BJ (cell line): ENCODE results near the gene AJAP1. TPM values are rescaled to one million over a fixed set of nuclear protein-coding genes. Genes with fewer than 3 reads are reported as not detected.

Experiments
- CTCF ChIA-PET: fragments of 350-600 bp; formaldehyde crosslinking; extraction: SDS; loops from one replicate; lab custom pipeline; 2021; ENCODE audit warnings: antibody characterized with exemption, inconsistent platforms; lab: Yijun Ruan, JAX
- POLR2A ChIA-PET: fragments of 300-600 bp; sonication (Branson Sonifier 250); formaldehyde crosslinking; extraction: SDS; loops from one replicate; lab custom pipeline; 2021; ENCODE audit warnings: antibody characterized with exemption; lab: Charles Lee
- DNase-seq: peaks from one replicate; pipeline ENCODE4 v3.0.0-alpha.2; 2011; ENCODE audit warnings: low read depth
- H3K27me3 ChIP-seq: 2 replicates; pipeline ENCODE4 v1.6.0; 2011; ENCODE audit warnings: low read length; ENCODE audit not compliant: control insufficient read depth, insufficient read depth
- H3K36me3 ChIP-seq: 2 replicates; pipeline ENCODE4 v1.5.1; 2011; ENCODE audit warnings: low read length; ENCODE audit not compliant: control insufficient read depth, insufficient read depth
- H3K4me3 ChIP-seq: 2 replicates; pipeline ENCODE4 v1.5.1; 2011; ENCODE audit warnings: low read depth, mild to moderate bottlenecking, control low read depth, low read length
- polyA plus RNA-seq: library from polyadenylated mRNA; depleted of rRNA; stranded (reverse); fragments of >200 nt; gene quantifications from 2 replicates; pipeline ENCODE4 v1.2.3, GENCODE V29; 2011
- TF ChIP-seq, protein P1 (sequence below): IDR thresholded peaks from 2 replicates; pipeline ENCODE4 v1.5.1; 2011; ENCODE audit warnings: low read depth, mild to moderate bottlenecking, control low read depth, inconsistent platforms, low read length, moderate library complexity; ENCODE audit not compliant: insufficient read depth

AJAP1 gene
- polyA plus RNA-seq, 1 experiment, result 0.80 TPM

DNA sequence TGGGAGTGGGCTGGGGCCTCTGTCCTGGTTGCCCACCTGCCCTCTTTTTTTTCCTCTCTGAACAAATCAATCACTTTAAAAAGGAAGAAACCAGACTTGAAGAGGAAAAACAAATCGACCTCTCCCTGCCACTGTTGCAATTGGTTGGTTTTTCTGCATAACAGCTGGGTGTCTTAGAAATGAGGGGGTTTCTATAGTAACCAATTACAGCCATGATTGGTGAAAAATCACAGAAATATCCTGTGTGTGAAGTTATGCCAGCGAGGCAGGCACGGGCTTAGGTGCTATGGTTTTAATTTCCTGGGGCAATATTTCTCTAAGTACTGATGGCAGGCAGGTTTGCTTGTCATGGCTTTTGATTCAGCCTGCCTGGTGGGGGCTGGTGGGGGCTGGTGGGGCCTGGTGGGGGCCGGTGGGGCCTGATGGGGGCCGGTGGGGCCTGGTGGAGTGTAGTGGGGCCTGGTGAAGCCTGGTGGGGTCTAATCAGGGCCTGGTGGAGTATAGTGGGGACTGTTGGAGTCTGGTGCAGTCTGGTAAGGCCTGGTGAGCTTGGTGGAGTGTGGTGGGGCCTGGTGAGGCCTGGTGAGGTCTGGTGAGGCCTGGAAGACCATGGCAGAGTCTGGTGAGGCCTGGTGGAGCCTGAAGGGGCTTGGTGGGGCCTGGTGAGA, 54.6 kb downstream of the AJAP1 start:
- CTCF ChIA-PET, result interaction anchor here (0.9 kb wide), 1 partner anchor 111 kb away, joined by 3 read pairs; no protein-coding TSS in a partner anchor
- TF ChIP-seq, protein P1, sequence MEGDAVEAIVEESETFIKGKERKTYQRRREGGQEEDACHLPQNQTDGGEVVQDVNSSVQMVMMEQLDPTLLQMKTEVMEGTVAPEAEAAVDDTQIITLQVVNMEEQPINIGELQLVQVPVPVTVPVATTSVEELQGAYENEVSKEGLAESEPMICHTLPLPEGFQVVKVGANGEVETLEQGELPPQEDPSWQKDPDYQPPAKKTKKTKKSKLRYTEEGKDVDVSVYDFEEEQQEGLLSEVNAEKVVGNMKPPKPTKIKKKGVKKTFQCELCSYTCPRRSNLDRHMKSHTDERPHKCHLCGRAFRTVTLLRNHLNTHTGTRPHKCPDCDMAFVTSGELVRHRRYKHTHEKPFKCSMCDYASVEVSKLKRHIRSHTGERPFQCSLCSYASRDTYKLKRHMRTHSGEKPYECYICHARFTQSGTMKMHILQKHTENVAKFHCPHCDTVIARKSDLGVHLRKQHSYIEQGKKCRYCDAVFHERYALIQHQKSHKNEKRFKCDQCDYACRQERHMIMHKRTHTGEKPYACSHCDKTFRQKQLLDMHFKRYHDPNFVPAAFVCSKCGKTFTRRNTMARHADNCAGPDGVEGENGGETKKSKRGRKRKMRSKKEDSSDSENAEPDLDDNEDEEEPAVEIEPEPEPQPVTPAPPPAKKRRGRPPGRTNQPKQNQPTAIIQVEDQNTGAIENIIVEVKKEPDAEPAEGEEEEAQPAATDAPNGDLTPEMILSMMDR, result no peak
- Histone ChIP-seq H3K27me3 (no peaks in the 10 kb centered on the region), H3K36me3 (no peaks in the 10 kb centered on the region), H3K4me3 (no peak overlapping the region)
- no peak for DNase-seq
- POLR2A ChIA-PET, result no interaction called here

DNA sequence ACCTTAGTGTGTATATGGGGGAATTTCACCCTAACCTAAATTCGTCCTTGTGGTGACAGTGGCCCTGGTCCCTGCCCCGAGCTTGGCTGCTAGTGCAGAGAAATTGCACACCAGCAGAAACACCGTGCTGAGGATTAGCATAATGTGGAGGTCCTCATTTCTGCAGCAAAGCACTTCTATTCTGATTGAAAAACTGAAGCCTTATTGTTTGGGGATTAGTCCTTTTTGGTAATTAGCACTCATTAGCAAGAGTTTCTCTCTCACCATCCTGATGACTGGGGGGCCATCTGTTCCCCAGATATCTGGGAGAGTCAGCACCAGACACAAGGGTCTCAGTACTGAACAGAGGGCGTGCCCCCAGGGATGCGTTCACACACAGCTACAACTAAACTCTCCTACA, 55.2 kb downstream of the AJAP1 start:
- H3K36me3 ChIP-seq, result no peaks in the 10 kb centered on the region
- no peak overlapping the region for H3K4me3 ChIP-seq
- ChIA-PET CTCF (interaction anchor here (0.9 kb wide), 1 partner anchor 110 kb away, joined by 3 read pairs; no protein-coding TSS in a partner anchor), POLR2A (no interaction called here)
- TF ChIP-seq, protein P1, result no peak
- DNase-seq, result no peak
- H3K27me3 ChIP-seq, result no peaks in the 10 kb centered on the region

DNA sequence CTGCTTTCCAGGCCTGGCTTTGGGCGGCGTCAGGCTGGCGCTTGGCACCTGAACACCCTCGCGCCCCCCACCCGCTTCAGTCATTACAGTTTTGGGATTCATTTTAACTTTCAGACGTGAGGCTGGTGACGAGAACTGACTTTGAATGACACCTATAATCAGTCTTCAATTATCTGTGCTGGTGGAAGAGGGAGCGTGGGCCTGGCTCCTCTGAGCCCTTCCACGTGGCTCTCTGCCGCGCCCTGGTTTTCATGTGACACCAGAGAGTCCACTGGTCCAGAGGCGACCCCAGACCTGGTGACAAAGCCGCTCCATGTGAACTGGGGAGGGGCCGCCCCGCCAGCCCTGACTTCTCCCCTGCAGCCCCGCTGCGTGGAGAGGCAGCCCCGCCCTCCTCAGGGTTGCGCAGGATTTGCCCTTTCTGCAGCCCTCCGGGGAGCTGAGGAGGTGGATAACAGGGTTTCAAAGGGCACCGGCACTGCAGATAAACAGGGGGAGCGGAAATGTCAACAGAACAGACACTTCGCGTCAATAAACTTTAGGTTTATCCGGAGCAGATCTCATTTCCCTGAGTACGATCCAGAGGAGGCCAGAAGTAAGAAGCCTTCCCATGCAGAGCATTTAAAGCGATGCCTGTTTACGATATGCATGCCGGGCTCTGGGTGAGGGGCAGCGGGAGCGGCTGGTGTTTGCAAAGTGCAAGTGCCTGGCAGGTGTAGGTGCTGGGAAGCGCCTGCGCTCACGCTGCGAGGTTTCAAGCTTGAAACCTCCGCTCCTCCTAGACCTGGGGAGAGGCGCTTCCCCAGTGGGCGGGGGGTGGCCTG, 56.4 kb downstream of the AJAP1 start:
- H3K36me3 ChIP-seq, result no peaks in the 10 kb centered on the region
- H3K27me3 ChIP-seq, result no peaks in the 10 kb centered on the region
- CTCF ChIA-PET, result no interaction called here
- TF ChIP-seq, protein P1, result no peak
- no peak overlapping the region for H3K4me3 ChIP-seq
- POLR2A ChIA-PET, result no interaction called here
- DNase-seq, result no peak

DNA sequence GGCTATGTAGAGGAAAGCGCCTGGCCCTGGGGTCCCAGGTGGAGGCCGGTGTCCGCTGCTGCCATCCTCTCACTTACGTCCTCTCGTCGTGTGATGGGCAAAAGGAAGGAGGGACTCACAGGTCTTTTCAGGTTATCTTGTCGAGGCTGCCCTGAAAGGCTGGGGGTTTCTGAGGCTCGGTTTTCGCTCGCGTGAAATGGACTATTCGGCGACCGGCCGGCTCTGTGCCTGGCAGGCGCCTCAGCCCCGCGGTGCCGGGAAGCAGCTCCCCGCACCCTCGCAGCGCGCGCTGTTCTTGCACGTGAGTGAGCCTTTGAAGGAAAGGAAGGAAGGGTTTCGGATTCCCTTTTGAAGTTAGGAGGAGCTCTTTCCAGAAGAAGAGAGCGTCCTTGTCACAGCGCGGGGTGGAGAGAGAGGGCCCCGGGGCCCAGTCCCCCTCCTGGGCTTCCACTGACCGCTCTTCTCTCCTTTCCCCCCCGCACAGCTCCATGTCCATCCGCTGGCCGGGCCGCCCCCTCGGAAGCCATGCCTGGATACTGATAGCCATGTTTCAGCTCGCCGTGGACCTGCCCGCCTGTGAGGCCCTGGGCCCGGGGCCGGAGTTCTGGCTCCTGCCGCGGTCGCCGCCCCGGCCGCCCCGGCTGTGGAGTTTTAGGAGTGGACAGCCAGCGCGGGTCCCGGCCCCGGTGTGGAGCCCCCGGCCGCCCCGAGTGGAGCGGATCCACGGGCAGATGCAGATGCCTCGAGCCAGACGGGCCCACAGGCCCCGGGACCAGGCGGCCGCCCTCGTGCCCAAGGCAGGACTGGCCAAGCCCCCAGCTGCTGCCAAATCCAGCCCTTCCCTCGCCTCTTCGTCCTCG, 57.2 kb downstream of the AJAP1 start:
- TF ChIP-seq, protein P1, result no peak
- CTCF ChIA-PET, result no interaction called here
- no peaks in the 10 kb centered on the region for H3K36me3 ChIP-seq
- DNase-seq, result no peak
- no peaks in the 10 kb centered on the region for H3K27me3 ChIP-seq
- POLR2A ChIA-PET, result no interaction called here
- no peak overlapping the region for H3K4me3 ChIP-seq

DNA sequence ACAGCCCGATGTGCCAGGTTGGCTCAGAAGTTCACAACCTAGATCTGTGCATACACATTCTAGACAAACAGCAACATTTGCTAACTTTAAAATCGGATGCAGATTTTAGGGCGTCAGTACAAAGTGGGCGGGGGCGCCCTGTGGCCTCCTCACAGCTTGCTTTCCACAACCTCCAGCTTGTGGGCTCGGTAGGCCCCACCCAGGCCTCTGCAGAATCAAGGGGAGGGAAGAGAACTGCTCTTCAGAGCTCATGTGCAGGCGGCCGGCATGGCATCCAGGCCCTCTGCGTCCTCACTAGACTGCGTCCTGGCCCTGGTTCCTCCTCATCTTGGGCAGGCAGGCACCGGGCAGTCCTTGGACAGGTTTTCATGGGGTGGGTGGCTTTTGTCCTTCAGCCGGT, 59.3 kb downstream of the AJAP1 start:
- Histone ChIP-seq H3K4me3 (no peak overlapping the region), H3K27me3 (no peaks in the 10 kb centered on the region), H3K36me3 (no peaks in the 10 kb centered on the region)
- DNase-seq, result no peak
- TF ChIP-seq, protein P1, result no peak
- ChIA-PET POLR2A (no interaction called here), CTCF (no interaction called here)
